Duodenal mucosa (tissue), 2 donors: ENCODE results near the gene GLUD1.
"Not testable (repeated sequence)": the region's sequence is repeated elsewhere in the genome, so short reads cannot be mapped to it uniquely, and the experiment has no call there.

Source experiments
- H3K27ac ChIP-seq: one replicate; pipeline ENCODE4 v1.7.0; 2013; ENCODE audit warnings: low read depth, low read length
- H3K27me3 ChIP-seq, 2 donors: one replicate each; pipeline ENCODE4 v1.7.0; 2013; ENCODE audit warnings: low read length in 2 of 2, control low read depth in 1 of 2; ENCODE audit not compliant: insufficient read depth in 2 of 2, control insufficient read depth in 1 of 2
- H3K36me3 ChIP-seq, 2 donors: one replicate each; pipeline ENCODE4 v1.7.0; 2013; ENCODE audit warnings: low read length in 2 of 2, control low read depth in 1 of 2; ENCODE audit not compliant: insufficient read depth in 2 of 2, control insufficient read depth in 1 of 2
- H3K4me1 ChIP-seq, 2 donors: one replicate each; pipeline ENCODE4 v1.7.0; 2013; ENCODE audit warnings: low read length in 2 of 2, control low read depth in 1 of 2; ENCODE audit not compliant: insufficient read depth in 2 of 2, control insufficient read depth in 1 of 2
- H3K4me3 ChIP-seq, 2 donors: one replicate each; pipeline ENCODE4 v1.7.0; 2013; ENCODE audit warnings: low read length in 2 of 2, low read depth in 1 of 2
- H3K9ac ChIP-seq, 2 donors: one replicate each; pipeline ENCODE4 v1.7.0; 2013; ENCODE audit warnings: low read length in 2 of 2, low read depth in 1 of 2
- H3K9me3 ChIP-seq, 2 donors: one replicate each; pipeline ENCODE4 v1.7.0; 2013; ENCODE audit warnings: low read length in 2 of 2, control low read depth in 1 of 2; ENCODE audit not compliant: control insufficient read depth in 1 of 2

GLUD1 gene

GRCh38 chr10:87020056-87020455 is 74.6 kb downstream of the GLUD1 start, which contains the start of gene FAM25A:
Gene FAM25A, plus strand, starts transcription at chr10:87020294. Its CDS starts 31 bp downstream, at chr10:87020325.
- not testable (repeated sequence) for H3K4me1 ChIP-seq, H3K4me3 ChIP-seq, H3K36me3 ChIP-seq, H3K9me3 ChIP-seq, H3K27ac ChIP-seq, H3K9ac ChIP-seq, H3K27me3 ChIP-seq

- not testable (repeated sequence) for H3K4me3 ChIP-seq, H3K9ac ChIP-seq, H3K36me3 ChIP-seq, H3K27me3 ChIP-seq, H3K4me1 ChIP-seq, H3K27ac ChIP-seq, H3K9me3 ChIP-seq
These were observed 75.1 kb downstream of the GLUD1 start for GRCh38 chr10:87019504-87019903.

- H3K27ac ChIP-seq, H3K9me3 ChIP-seq, H3K36me3 ChIP-seq: not testable (repeated sequence)
These were observed 75.6 kb downstream of the GLUD1 start for GRCh38 chr10:87019066-87019465.

DNA sequence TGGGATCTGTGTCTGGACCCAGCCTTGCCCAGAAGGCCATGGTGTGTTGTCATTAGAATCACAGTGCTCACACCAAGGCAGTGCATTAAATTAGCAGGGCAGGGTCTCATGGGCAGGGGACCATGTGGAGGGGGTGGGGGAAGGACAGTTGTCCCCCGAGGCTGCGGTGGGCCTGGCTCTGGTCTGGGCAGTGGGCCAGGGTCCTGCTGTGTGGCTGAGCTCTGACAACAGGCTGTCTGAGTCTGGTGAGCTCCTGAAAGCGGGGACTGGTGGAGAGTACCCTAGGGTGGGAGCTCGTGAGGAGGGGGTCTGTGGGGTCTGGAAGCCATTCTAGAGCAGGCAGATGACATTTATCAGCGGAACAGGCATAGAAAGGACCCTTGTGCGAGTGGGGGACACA is 76.5 kb downstream of the GLUD1 start:
- H3K4me1 ChIP-seq, H3K9me3 ChIP-seq, H3K9ac ChIP-seq, H3K27ac ChIP-seq, H3K36me3 ChIP-seq, H3K4me3 ChIP-seq, H3K27me3 ChIP-seq: not testable (repeated sequence)

More at GRCh38 chr10:87019066-87019465, 75.6 kb downstream of the GLUD1 start:
- not testable (repeated sequence) for H3K4me1 ChIP-seq, H3K9ac ChIP-seq, H3K27me3 ChIP-seq, H3K4me3 ChIP-seq

DNA sequence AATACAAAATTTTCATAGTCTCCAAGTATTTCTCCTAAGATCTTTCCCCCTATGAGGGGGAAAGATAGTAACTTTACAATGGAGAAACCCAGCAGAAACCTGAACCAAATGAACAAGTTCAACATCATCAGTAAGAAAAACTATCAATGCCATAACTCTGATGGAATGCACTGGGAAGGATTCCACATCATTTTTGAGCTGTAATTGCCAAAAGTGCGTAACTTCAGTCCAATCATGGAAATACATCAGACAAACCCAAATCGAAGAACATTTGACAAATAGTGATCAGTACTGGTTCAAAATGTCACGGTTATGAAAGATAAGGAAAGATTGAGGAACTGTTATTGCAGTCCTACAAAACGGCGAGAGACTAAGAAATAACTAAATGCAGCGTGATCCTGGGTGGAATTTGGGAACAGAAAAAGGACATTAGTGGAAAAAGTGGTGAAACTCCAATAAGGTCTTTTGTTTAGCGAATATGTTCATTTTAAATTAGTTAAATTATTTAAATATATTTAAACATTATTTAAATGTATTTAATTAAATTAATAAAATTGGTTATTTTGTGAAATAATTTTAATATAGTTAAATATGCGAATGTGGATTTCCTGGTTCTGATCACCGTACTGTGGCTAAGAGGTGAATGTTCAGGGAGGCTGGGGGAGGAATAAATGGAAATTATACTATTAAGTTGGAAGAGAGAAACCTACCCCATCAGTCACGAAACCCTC is 79.5 kb downstream of the GLUD1 start:
- not testable (repeated sequence) for H3K27me3 ChIP-seq, H3K4me3 ChIP-seq, H3K9ac ChIP-seq, H3K4me1 ChIP-seq, H3K27ac ChIP-seq, H3K36me3 ChIP-seq, H3K9me3 ChIP-seq

- H3K4me3 ChIP-seq, H3K9me3 ChIP-seq, H3K4me1 ChIP-seq, H3K36me3 ChIP-seq, H3K9ac ChIP-seq, H3K27me3 ChIP-seq, H3K27ac ChIP-seq: not testable (repeated sequence)
These were observed 81.1 kb downstream of the GLUD1 start for GRCh38 chr10:87013528-87013927.

DNA sequence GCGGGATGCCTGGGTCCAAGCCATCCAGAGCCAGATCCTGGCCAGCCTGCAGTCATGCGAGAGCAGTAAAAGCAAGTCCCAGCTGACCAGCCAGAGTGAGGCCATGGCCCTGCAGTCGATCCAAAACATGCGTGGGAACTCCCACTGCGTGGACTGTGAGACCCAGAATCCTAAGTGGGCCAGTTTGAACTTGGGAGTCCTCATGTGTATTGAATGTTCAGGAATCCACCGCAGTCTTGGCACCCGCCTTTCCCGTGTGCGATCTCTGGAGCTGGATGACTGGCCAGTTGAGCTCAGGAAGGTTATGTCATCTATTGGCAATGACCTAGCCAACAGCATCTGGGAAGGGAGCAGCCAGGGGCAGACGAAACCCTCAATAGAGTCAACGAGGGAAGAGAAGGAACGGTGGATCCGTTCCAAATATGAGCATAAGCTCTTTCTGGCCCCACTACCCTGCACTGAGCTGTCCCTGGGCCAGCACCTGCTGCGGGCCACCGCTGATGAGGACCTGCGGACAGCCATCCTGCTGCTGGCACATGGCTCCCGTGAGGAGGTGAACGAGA is 85.4 kb downstream of the GLUD1 start:
- H3K4me3 ChIP-seq, H3K9me3 ChIP-seq, H3K4me1 ChIP-seq, H3K27ac ChIP-seq, H3K27me3 ChIP-seq, H3K9ac ChIP-seq, H3K36me3 ChIP-seq: not testable (repeated sequence)

GRCh38 chr10:87008303-87008702 is 86.3 kb downstream of the GLUD1 start:
- not testable (repeated sequence) for H3K4me1 ChIP-seq, H3K9ac ChIP-seq, H3K9me3 ChIP-seq, H3K4me3 ChIP-seq, H3K27me3 ChIP-seq, H3K27ac ChIP-seq, H3K36me3 ChIP-seq

DNA sequence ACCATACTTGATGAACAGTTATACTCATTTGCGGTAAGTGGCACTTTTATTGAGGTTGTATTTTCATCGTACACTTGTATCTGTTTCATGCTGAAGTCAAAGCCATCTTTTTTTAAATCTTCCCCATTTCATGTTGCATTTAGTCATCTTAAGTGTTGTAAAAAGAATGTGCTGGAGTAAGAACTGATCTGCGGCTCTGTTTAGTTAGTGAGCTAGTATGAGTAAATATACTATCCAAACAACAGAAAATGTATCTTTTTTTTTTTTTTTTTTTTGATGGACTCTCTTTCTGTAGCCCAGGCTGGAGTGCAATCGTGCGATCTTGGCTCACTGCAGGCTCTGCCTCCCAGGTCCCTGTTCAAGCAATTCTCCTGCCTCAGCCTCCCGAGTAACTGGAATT is 87.0 kb downstream of the GLUD1 start:
- not testable (repeated sequence) for H3K4me1 ChIP-seq, H3K36me3 ChIP-seq, H3K27ac ChIP-seq, H3K9me3 ChIP-seq, H3K9ac ChIP-seq, H3K27me3 ChIP-seq, H3K4me3 ChIP-seq

DNA sequence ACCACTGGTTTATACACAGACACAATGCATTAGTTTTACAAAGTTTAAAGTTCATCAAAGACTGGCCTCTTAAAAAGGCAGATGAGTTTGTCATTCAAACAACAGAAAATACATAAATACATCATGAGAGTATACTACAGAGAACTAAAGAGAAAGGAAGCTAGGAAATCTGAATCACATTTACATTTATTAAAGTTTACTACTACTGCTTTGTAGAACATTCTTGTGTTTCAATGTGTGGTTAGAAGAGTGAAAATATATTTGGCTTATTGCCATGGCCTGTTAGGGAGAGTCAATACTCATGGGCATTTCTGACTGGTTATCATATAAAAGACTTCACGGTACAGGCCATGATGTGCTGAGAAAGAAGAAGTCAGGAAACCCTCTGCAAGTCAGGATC is 87.5 kb downstream of the GLUD1 start:
- H3K9ac ChIP-seq, H3K27ac ChIP-seq, H3K4me3 ChIP-seq, H3K4me1 ChIP-seq, H3K9me3 ChIP-seq, H3K36me3 ChIP-seq, H3K27me3 ChIP-seq: not testable (repeated sequence)

- Histone ChIP-seq H3K36me3 (no peaks in the 10 kb centered on the region), H3K27ac (no peak overlapping the region)
These were observed 94.2 kb downstream of the GLUD1 start for GRCh38 chr10:87000491-87000890.

More at GRCh38 chr10:87000491-87000890, 94.2 kb downstream of the GLUD1 start:
- Histone ChIP-seq H3K4me1 (no peaks in the 10 kb centered on the region), H3K4me3 (no peak overlapping the region), H3K9me3 (no peaks in the 10 kb centered on the region), H3K9ac (no peak overlapping the region), H3K27me3 (no peaks in the 10 kb centered on the region)
